HG03460 (cell line): ENCODE measurements around the gene ANKRD28.
A peak's percentile ranks its signal among the peaks of the same experiment; 100 is the strongest.
"Not testable (repeated sequence)": the region's sequence is repeated elsewhere in the genome, so short reads cannot be mapped to it uniquely, and the experiment has no call there.

Experiments used
- ATAC-seq: cut with Tn5 transposase; IDR thresholded peaks from one replicate; pipeline ENCODE4 v1.9.1; 2021; ENCODE audit not compliant: unreplicated experiment

ANKRD28 gene

DNA sequence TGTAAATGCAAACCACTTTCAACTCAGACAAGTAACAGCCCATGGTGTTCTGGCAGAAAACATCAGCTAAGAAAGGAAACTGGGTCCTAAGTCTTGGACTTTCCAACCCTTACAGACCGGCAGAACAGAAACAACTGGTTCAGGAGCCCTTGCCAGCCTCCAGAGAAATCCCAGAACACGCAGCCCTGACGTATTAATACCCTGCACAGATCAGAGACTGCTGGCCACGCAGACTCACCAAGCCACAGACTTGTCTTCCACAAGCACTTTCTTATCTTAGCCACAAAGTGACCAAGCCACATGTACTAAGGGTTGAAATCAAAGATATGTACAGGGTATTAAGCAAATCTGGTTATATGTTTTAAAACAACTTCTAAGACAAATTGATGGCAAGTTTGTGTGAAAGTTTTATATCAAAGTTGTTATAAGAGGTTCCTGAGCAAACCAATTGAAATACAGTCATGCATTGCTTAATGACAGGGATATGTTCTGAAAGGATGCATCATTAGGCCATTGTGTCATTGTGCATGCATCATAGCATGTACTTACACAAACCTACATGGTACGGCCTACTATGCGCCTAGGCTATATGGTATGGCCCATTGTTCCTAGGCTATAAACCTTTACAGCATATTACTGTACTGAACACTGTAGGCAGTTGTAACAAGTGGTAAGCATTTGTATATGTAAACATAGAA is 159.4 kb downstream of the ANKRD28 start:
- no peak for ATAC-seq

DNA sequence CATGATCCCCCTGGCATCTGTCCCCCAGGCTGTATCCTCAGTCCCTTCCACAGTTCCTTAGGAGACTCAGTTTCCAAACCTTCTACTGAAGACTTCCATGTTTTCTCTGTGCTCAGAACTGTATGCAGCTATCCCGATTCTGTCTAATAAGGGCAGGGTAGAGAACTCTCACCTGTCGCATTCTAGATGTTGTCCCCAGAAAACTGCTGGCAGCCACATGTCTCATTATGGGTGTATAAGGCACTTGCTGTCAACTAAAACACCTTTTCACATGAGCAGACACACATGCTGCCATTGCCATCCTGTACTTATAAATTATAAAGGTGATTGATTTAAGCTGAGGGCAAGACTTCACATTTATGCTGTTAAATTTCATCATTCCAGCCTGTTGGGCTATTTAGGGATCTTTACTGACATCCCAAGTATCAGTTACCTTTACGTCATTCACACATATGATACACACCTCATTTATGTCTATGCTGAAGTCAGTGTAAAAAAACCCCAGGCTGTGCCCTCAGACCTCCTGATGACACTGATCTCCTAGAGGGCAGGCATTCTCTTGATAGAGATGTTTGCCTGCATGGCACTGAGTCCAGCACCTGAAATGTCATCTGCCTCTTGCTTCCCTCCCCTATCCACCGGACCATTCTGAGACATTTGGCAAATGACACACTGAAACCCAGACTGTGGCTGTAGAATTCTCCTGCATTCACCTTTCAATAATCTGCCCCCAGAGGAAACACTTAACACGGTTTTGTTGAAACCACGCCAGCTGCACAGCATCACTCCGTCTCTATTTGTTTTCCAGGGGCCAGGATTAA is 160.4 kb downstream of the ANKRD28 start:
- ATAC-seq: no peak

DNA sequence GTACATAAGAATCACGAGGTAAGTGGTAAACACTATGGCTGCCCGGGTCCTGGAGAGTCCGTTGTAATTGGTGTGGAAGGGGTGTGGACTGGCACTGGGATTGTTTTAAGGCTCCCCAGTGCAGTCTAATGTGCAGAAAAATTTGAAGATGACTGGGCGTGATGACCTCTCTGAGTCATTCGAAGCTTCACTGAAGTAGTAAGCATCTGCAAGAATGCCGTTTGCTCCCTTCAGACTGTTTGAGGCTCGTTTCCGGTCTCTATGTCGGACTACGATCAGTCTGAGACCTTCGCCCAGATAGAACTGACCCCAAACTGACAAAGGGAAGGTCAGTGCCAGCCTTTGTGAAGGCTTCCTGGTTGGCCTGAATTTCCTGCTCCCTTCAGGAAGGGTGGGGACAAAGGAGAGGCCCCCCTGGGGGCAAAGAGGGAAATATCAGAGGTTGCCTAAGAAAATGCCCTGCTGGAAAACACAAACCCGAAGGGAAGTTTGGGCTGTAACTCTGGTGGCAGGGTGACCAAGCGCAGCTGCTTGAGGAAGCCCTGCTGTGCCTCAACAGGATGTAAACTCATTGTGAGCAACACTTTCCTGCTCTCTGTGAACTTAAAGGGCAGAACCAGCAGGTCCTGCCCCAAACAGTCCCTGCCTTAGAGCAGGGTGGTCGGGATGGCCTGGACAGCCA is 161.6 kb downstream of the ANKRD28 start:
- ATAC-seq: no peak

DNA sequence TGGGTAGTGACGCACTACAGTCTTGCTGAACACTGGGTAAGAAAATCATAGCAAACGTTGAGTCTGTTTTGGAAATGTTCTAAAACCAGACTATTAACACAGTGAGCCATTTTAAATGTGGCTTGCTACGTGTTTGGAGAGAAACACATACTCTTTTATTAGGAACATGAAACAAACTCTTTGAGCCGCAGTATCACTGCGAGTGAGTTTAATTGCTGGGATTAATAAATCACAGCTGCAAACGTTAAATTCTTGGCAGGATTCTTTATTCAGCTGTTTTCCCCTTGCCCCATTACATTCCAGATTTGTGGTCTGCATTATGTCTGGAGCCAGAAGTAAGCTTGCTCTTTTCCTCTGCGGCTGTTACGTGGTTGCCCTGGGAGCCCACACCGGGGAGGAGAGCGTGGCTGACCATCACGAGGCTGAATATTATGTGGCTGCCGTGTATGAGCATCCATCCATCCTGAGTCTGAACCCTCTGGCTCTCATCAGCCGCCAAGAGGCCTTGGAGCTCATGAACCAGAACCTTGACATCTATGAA is 162.6 kb downstream of the ANKRD28 start:
- ATAC-seq: no peak

DNA sequence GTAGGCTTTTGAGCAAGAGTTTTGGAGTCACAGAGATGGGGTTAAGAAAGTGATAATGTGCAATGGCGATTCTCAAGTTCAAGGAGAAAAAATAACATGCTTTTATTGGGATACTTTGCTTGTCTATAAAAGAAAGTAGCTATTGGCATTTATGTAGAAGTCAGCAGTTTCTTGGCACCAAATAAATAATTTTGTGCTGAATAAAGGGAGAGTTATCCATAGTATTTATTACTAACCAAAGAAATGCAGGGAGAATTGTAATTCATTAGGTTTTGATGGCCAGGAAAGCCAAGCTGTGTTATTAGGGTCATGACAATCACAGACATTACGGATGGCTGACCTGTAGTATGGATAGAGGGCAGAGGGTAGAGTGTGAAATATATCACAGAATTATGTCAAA is 163.1 kb downstream of the ANKRD28 start:
- ATAC-seq: no peak

DNA sequence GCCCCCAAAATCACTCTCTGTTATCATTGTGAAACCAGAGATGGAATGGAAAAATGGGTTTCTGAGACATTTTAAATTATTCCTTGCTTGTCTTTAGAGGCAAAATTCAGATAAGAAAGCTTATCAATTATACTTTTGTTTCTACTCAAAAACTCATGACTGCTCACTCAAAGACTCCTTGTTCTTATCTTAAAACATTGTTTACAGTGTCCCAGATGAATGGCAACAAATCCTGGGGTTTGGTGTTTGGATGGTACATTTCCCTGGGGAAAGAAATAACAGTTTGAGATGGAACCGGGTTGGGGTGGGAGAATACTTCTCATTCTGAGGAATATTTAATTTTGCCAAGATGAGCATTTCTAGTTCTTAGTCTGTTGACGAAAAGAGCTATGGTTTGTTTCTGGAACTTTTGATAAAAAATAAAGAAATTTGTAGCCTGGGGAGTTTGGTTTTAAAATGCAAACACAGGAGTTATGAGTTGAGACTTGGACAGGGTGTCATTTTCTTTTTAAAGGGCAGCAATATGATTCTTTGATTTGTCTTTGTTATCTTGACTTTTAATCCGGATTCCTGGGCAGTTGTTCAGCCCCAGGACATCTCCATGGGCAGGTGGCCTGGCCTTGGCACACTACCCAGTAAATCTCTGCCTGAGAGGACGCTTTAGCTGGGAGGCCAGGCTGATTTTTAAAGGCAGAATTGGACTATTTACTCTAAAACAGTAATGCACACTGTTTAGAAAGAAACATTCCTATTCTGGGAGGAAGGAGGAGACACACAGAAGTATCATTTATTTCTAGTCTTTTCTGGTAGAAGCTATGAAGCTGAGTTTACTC is 163.8 kb downstream of the ANKRD28 start:
- ATAC-seq: no peak

DNA sequence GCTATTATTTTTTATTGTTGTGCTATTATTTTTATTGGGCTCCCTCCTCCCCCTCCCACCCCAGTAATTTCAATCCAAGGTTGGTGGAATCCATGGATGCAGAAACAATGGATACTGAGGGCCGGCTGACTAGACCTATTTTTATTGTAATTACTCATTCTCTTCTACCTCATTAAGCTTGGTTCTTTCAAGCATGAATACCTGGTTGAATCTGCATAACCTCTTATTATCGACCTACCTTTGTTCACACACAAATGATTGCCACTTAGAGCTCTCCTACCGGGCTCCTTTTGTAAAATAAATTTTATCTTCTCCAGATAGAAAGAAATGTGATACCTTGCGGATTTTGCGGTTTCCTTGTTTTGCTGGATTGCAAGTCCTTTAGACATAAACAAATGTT is 164.6 kb downstream of the ANKRD28 start:
- no peak for ATAC-seq

DNA sequence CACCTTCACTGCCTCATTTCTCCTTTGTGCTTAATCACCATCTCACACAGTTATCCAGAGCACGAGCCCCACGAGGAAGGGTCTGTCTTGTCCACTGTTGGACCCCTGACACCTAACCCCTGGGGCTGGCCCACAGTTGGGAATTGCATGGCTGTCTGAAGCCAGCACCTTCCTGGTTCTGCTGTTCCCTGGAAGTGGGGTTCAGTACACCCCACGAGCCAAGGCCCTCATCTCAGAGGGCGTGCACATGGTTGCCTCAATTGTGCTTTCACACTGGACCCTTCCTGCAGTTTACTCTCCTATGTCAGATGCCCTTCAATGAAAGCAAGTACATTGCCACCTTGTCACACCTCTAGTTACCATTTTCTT is 165.6 kb downstream of the ANKRD28 start:
- no peak for ATAC-seq

DNA sequence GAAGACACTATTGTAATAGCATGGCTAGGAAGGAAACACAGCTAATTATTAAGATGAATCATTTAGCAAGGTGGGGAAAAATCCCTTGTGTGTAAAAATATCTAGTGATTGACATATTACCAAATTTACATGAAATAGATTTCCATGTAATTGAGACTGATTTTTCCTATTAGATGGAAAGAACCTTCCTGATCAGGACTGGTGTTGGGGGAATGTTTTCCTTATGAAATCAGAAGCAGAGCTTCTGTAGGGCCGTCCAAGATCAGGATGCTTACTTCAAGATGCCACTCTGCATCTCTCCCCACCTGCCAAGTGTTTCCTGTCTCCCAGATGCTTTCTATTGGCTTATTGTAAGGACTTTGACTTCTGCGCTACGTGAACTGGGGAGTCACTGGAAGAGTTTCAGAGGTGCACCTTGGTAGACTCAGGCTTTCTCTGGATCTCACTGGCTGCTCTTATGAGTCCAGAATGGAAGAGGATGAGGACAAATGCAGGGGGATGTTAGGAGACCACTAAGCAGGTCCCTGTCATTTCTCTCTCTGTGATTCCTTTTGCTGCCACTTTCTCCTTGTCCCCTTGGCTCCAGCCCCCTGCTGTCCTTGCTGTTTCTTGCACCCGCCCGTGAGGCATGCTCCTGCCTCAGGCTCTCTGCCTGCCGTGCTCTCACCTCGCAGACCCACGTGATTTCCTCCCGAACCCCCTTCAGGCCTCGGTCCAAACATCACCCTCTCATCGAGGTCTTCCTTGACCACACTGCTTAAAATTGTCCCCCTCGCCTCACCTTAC is 166.2 kb downstream of the ANKRD28 start:
- no peak for ATAC-seq

DNA sequence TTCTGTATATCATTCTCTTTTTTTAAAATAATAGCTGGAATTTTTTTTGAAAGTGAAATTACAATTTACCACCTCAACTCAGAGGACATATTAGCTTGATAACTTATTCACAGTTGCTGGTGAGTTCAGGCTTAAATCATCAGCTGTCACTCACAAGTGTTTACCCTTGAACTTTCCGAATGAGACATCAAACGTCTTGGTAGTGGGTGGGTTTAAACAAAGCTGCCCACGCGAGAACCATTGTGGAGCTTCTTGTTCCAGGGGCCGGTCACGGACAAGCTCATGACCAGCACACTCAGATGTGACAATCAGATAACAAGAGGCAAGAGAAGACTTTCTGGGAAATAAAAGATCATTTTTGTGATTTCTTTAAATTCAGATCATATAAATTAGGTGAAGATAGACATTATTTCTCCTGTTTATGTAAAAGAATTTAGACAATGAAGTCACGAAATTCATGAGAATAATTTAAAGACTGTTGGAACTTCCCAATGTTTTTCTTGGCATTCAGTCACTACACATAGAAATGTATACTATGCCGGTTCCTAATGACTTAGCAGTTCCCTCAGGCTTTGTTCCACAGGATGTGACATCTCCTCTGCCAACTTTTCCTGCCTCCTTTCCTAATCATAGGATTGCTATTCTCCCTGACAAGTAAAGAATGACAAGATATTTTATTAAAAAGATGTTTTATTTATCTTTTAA is 167.0 kb downstream of the ANKRD28 start:
- ATAC-seq: no peak

DNA sequence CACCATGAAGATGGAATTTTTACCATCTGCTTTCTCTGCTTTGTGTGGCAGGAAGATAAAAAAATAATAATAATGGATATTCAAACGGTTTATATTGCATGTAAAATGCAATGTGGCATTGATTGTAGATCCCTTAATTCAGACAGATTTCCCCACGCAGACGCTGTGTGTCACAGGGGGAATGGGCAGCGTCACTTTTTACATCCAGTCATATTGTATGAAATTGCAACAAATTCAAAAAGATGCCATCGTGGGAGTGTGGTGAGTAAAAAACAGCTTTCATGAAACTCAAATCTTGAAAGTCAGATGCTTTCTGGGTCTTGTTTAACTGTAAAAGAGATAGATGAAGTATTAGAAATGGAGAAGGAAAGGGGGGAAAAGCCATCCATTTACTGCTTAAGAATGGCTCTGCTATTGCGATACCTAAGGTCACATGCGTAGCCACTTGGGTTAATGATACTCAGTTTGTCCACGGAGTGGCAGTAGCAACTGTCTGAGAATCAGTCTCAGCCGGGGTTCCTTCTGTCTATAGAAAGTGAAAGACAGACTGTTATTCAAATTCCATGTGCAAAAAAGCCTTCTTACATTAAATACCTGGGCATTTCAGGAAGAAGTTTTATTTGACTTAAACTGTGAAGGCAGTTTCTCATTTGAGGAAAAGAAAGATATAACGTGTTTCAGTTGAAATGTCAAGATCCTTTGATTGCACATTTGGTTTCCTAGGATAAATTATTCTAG is 167.8 kb downstream of the ANKRD28 start:
- peak; percentile 97 for ATAC-seq

DNA sequence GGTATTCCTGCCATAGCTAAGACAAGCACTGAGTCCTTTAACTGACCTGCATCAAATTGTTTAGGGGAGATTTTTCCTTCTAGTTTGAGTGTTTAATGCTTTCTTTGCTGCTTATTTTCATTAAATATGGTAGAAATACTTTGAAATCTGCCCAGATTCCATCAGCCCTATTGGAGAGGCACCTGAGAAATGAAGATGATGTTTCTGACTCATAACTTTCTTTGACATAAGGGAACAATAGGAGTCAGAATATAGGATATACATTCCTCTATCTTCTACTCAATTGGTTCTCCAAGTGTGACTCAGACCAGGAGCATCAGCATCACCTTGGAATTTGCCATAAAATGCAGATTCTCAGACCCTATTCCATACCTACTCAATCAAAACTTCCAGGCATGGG is 168.8 kb downstream of the ANKRD28 start:
- ATAC-seq: no peak

DNA sequence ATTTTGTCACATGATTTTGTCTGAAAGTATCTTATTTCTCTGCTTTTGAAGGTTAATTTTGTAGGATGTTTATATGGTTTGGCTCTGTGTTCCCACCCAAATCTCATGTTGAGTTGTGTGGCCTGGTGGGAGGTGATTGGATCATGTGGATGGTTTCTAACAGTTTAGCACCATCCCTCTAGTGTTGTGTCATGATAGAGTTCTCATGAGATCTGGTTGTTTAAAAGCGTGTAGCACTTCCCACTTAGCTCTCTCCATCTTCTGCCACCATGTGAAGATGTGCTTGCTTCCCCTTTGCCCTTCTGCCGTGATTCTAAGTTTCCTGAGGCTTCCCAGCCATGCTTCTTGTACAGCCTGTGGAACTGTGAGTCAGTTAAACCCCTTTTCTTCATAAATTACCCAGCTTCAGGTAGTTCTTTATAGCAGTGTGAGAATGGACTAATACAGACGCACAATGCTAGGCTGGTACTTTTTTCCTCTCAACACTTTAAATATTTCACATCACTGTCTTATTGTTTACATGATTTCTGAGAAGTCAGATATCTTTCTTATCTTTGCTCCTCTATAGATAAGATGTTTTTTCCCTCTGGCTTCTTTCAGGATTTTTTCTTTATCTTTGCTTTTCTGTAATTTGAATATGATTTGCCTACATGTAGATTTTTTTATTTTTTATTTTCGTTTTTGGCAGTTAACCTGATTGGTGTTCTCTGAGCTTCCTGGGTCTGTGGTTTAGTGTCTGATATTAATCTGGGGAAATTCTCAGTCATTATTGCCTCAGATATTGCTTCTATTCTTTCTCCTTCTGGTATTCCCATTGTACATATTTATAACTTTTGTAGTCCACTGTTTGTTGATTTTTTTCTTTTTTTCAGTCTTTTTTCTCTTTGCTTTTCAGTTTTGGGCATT is 174.0 kb downstream of the ANKRD28 start:
- no peak for ATAC-seq

DNA sequence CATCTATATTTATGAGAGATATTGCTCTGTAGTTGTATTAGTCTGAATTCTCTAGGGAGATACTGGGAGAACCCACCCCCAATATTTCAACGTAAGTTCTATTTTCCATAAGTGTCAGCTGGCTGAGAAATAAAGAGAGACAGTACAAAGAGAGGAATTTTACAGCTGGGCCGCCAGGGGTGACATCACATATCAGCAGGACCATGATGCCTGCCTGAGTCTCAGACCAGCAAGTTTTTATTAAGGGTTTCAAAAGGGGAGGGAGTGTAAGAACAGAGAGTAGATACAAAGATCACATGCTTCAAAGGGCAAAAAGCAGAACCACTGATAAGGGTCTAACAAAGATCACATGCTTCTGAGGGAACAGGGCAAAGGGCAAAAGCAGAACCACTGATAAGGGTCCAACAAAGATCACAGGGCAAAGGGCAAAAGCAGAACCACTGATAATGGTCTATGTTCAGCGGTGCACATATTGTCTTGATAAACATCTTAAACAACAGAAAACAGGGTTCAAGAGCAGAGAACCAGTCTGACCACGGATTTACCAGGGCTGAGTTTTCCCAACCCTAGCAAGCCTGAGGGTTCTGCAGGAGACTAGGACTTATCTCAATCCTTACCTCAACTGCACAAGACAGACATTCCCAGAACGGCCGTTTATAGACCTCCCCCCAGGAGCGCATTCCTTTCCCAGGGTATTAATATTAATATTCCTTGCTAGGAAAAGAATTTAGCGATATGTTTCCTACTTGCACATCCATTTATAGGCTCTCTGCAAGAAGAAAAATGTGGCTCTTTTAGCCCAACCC is 177.9 kb downstream of the ANKRD28 start:
- not testable (repeated sequence) for ATAC-seq
